AG08395 (cell line): ENCODE results near the gene CDH23.
A peak's percentile ranks its signal among the peaks of the same experiment; 100 is the strongest.

Source experiments
- DNase-seq: peaks from one replicate; pipeline ENCODE4 v3.0.0; 2012; ENCODE audit warnings: mixed read lengths, low spot score

CDH23 gene

GRCh38 chr10:71640607-71641006, 243.9 kb downstream of the CDH23 start:
- no peak for DNase-seq

- DNase-seq: no peak
Measured at GRCh38 chr10:71641449-71641848, 244.7 kb downstream of the CDH23 start.

GRCh38 chr10:71641986-71642385, 245.3 kb downstream of the CDH23 start:
- no peak for DNase-seq

- no peak for DNase-seq
Measured at GRCh38 chr10:71643904-71644303, 247.2 kb downstream of the CDH23 start.

GRCh38 chr10:71644307-71645180, 247.8 kb downstream of the CDH23 start:
- DNase-seq: no peak

GRCh38 chr10:71645185-71645584, 248.5 kb downstream of the CDH23 start:
- DNase-seq: no peak

GRCh38 chr10:71646037-71646436, 249.3 kb downstream of the CDH23 start:
- no peak for DNase-seq

GRCh38 chr10:71646592-71647292, 250.0 kb downstream of the CDH23 start:
- no peak for DNase-seq

- peak; percentile 53 for DNase-seq
Measured at GRCh38 chr10:71647526-71648253, 251.0 kb downstream of the CDH23 start.

GRCh38 chr10:71648254-71648932, 251.7 kb downstream of the CDH23 start:
- DNase-seq: no peak

GRCh38 chr10:71648933-71649320, 252.2 kb downstream of the CDH23 start:
- DNase-seq: no peak

GRCh38 chr10:71649631-71650030, 252.9 kb downstream of the CDH23 start:
- DNase-seq: no peak

GRCh38 chr10:71650397-71650796, 253.7 kb downstream of the CDH23 start:
- DNase-seq: no peak

GRCh38 chr10:71651428-71651827, 254.7 kb downstream of the CDH23 start:
- no peak for DNase-seq

GRCh38 chr10:71651928-71652327, 255.2 kb downstream of the CDH23 start:
- DNase-seq: no peak

- no peak for DNase-seq
Measured at GRCh38 chr10:71653044-71653443, 256.3 kb downstream of the CDH23 start.

GRCh38 chr10:71656220-71656619, 259.5 kb downstream of the CDH23 start:
- DNase-seq: no peak

- DNase-seq: no peak
Measured at GRCh38 chr10:71657604-71658466, 261.1 kb downstream of the CDH23 start.

GRCh38 chr10:71658467-71658745, 261.7 kb downstream of the CDH23 start:
- DNase-seq: no peak

GRCh38 chr10:71659111-71659634, 262.5 kb downstream of the CDH23 start:
- DNase-seq: no peak

GRCh38 chr10:71659737-71660136, 263.0 kb downstream of the CDH23 start:
- DNase-seq: no peak
